Erythroblast (primary cell): ENCODE data around the gene KIF6.

Experiments used
- GATA1 ChIP-seq: IDR thresholded peaks from 2 replicates; pipeline ENCODE4 v1.6.1; 2011; ENCODE audit warnings: low read depth, mild to moderate bottlenecking, control low read depth, low read length, moderate library complexity
- POLR2A ChIP-seq: IDR thresholded peaks from 2 replicates; pipeline ENCODE4 v1.6.1; 2011; ENCODE audit warnings: mild to moderate bottlenecking, low read length

- TF ChIP-seq POLR2A = no peak
- no peak for TF ChIP-seq GATA1
These were observed 29.4 kb upstream of the KIF6 start for GRCh38 chr6:39754514-39755115.
